HG03139 (cell line): Measurements from ENCODE around the gene HAO1.
"Not testable (repeated sequence)": the region's sequence is repeated elsewhere in the genome, so short reads cannot be mapped to it uniquely, and the experiment has no call there.

Source experiments
- ATAC-seq: cut with Tn5 transposase; IDR thresholded peaks from one replicate; pipeline ENCODE4 v1.9.1; 2021; ENCODE audit not compliant: unreplicated experiment

Gene HAO1

GRCh38 chr20:7940341-7940740 is at the start of gene HAO1:
Gene HAO1, minus strand, starts transcription at chr20:7940458. Its CDS starts 36 bp downstream, at chr20:7940422.
- ATAC-seq: no peak

GRCh38 chr20:7989379-7989778 is 49.1 kb upstream of the HAO1 start:
- no peak for ATAC-seq

- no peak for ATAC-seq
These were observed 45.7 kb upstream of the HAO1 start for GRCh38 chr20:7985916-7986315.

- ATAC-seq: no peak
These were observed 43.9 kb upstream of the HAO1 start for GRCh38 chr20:7984192-7984591.

- ATAC-seq: no peak
These were observed 41.1 kb upstream of the HAO1 start for GRCh38 chr20:7981374-7981773.

- ATAC-seq: peak; percentile 70
These were observed 40.2 kb upstream of the HAO1 start for GRCh38 chr20:7980332-7981046.

- ATAC-seq: no peak
These were observed 37.5 kb upstream of the HAO1 start for GRCh38 chr20:7977709-7978108.

- ATAC-seq: no peak
These were observed 35.7 kb upstream of the HAO1 start for GRCh38 chr20:7975851-7976414.

- no peak for ATAC-seq
These were observed 34.7 kb upstream of the HAO1 start for GRCh38 chr20:7974785-7975435.

GRCh38 chr20:7971536-7972280 is 31.4 kb upstream of the HAO1 start:
- no peak for ATAC-seq

- no peak for ATAC-seq
These were observed 27.1 kb upstream of the HAO1 start for GRCh38 chr20:7967199-7967844.

- ATAC-seq: no peak
These were observed 25.9 kb upstream of the HAO1 start for GRCh38 chr20:7966176-7966575.

GRCh38 chr20:7959484-7959883 is 19.2 kb upstream of the HAO1 start:
- no peak for ATAC-seq

- ATAC-seq: not testable (repeated sequence)
These were observed 16.3 kb upstream of the HAO1 start for GRCh38 chr20:7956561-7956960.

GRCh38 chr20:7950387-7950786 is 10.1 kb upstream of the HAO1 start:
- ATAC-seq: no peak

- ATAC-seq: no peak
These were observed 3.6 kb upstream of the HAO1 start for GRCh38 chr20:7943891-7944290.

GRCh38 chr20:7939663-7940062 is 595 bp downstream of the HAO1 start:
- ATAC-seq: no peak

- no peak for ATAC-seq
These were observed 2.2 kb downstream of the HAO1 start for GRCh38 chr20:7938058-7938457.

GRCh38 chr20:7937328-7937727 is 2.9 kb downstream of the HAO1 start:
- ATAC-seq: no peak

- no peak for ATAC-seq
These were observed 5.2 kb downstream of the HAO1 start for GRCh38 chr20:7935027-7935551.

- no peak for ATAC-seq
These were observed 6.9 kb downstream of the HAO1 start for GRCh38 chr20:7933346-7933745.
